GM18519 (cell line): ENCODE data around the gene SULT1C3.

Source experiments
- ATAC-seq: cut with Tn5 transposase; IDR thresholded peaks from one replicate; pipeline ENCODE4 v1.9.1; 2021; ENCODE audit warnings: mild to moderate bottlenecking, moderate library complexity; ENCODE audit not compliant: unreplicated experiment, low FRiP score

Gene SULT1C3

DNA sequence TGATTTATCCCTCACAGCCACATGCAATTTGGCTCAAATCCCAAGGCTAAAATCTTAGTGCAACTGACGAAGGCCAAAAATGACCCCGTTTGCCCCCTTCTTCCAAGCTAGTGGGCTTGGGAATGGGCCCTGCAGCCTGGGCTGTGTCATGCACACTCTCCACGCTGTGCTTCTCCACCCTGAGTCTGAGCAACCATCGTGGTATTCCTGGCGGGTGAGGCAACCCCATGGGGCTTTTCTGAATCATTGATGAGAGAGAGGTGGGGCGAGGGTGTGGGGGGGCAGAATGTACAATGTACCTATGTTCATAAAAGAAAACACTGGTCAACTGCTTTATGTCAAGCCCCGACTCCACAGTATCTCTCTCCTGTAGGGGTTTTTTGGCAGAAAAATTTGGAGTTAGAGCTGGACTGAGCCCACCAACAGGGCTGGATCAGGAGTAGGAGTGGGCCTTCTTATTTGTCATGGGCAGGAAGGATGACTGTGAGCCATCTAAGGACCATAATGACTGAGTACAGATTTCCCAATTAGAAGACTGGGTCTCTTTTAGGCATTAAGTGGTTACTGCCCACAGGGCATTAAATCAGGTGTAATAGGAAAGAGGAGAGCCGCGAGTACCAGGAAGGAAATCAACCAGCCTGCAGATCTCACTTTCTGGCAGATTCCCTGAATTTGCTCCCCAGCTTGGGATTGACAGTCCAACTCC, 57.8 kb downstream of the SULT1C3 start:
- ATAC-seq, result no peak

GRCh38 chr2:108301558-108301957, 61.8 kb downstream of the SULT1C3 start:
- ATAC-seq, result no peak

DNA sequence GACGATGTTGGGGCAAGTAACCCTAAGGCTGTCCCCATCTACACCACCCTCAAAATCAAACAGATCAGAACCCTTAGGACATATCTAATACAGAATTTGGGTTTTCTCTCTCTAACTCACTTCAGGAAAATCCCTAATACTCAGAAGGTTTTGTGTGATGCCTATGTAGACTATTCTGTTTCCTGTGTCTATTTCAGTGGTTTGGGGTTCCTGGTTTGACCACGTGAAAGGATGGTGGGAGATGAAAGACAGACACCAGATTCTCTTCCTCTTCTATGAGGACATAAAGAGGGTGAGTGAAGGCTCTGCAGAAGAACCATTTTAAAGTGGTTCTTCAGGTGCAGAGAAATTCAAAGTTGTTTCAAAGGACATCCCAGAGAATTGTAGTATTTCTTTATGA, 65.2 kb downstream of the SULT1C3 start:
- ATAC-seq, result peak; percentile 74

DNA sequence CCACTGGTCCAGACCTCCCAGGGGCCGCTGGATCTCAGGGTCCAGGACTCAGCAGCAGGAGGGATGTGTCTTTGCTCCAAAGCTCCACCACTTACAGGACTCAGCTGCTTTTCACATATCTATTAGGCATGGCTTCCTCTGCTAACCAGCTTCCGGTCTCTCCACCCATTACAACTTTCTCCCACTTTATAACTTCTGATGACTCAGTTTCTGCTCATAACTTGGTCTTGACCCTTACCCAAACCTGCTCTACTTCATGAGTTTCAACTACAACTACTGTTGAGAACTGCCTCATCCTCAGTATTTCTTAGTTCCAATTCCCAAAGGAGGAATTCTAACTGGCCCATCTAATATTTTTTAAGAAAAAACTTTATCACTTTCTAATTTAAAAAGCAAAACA, 66.1 kb downstream of the SULT1C3 start:
- no peak for ATAC-seq

GRCh38 chr2:108309903-108310302, 70.1 kb downstream of the SULT1C3 start:
- no peak for ATAC-seq
